ENCODE measurements around the gene PSMG2.

Gene PSMG2

GRCh38 chr18:12769644-12770440 lies 67.0 kb downstream of the PSMG2 start:
- Histone ChIP-seq H3K36me3 (no peaks in the 10 kb centered on the region), H3K27ac (no peak overlapping the region), H3K9me3 (ENCODE audit: severe bottlenecking) (no peaks in the 10 kb centered on the region), H3K27me3 (ENCODE audit: insufficient read depth, low read depth, severe bottlenecking) (no peaks in the 10 kb centered on the region), H3K4me3 (ENCODE audit: low read depth, low read length) (no peak overlapping the region)
- TF ChIP-seq, protein P1, sequence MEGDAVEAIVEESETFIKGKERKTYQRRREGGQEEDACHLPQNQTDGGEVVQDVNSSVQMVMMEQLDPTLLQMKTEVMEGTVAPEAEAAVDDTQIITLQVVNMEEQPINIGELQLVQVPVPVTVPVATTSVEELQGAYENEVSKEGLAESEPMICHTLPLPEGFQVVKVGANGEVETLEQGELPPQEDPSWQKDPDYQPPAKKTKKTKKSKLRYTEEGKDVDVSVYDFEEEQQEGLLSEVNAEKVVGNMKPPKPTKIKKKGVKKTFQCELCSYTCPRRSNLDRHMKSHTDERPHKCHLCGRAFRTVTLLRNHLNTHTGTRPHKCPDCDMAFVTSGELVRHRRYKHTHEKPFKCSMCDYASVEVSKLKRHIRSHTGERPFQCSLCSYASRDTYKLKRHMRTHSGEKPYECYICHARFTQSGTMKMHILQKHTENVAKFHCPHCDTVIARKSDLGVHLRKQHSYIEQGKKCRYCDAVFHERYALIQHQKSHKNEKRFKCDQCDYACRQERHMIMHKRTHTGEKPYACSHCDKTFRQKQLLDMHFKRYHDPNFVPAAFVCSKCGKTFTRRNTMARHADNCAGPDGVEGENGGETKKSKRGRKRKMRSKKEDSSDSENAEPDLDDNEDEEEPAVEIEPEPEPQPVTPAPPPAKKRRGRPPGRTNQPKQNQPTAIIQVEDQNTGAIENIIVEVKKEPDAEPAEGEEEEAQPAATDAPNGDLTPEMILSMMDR (IDR thresholded peaks at IDR 0.05; ENCODE audit: low read depth, low read length) = no peak
- no peak for DNase-seq

DNA sequence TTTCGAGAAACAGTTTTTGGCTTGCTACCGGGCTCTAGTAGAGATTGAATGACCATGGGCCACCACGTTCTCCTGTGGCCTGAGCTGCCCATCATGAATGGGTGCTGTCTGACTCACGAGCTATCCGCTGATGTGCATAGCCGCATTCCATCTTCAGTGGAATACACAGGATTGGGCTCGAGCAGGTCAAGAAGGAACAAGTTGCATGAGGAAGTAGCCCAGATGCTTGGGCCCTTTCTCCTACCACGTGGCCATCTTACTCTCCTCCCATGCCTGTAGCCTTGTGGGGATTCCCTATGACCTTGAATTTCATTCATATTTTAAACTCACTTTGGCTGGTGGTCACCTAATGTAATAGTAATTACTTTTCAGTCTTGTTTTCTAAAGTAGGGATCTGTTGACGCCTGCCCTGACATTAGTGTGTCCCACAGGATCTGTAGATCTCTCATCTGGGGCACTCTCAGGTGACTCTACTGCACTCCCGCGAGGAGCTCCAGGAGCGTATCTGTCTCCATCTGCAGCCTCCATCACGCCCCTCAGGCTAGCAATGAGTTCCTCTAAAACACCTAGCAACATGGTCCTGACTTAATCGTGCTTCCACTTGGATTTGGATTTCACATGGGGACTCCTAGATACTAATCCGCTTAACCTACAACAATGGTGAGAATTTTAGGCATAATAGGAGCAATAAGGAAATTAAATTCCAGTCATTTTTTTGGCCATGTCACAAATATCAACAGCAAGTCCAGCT lies 67.8 kb downstream of the PSMG2 start:
- no peak overlapping the region for H3K4me3 ChIP-seq (ENCODE audit: low read depth, low read length)

GRCh38 chr18:12772111-12772510 lies 69.3 kb downstream of the PSMG2 start:
- no peak for DNase-seq
- Histone ChIP-seq H3K36me3 (no peaks in the 10 kb centered on the region), H3K27me3 (ENCODE audit: insufficient read depth, low read depth, severe bottlenecking) (no peaks in the 10 kb centered on the region), H3K4me3 (ENCODE audit: low read depth, low read length) (no peak overlapping the region), H3K9me3 (ENCODE audit: severe bottlenecking) (peaks cover 3% of the 10 kb centered on the region), H3K27ac (no peak overlapping the region)
- TF ChIP-seq, protein P1 (IDR thresholded peaks at IDR 0.05; ENCODE audit: low read depth, low read length) = no peak

More for the DNA sequence above, 67.8 kb downstream of the PSMG2 start:
- H3K27ac ChIP-seq = no peak overlapping the region
- no peaks in the 10 kb centered on the region for H3K9me3 ChIP-seq (ENCODE audit: severe bottlenecking)
- H3K36me3 ChIP-seq = no peaks in the 10 kb centered on the region
- no peaks in the 10 kb centered on the region for H3K27me3 ChIP-seq (ENCODE audit: insufficient read depth, low read depth, severe bottlenecking)
- DNase-seq = peak; percentile 24
- TF ChIP-seq, protein P1 (IDR thresholded peaks at IDR 0.05; ENCODE audit: low read depth, low read length) = no peak

DNA sequence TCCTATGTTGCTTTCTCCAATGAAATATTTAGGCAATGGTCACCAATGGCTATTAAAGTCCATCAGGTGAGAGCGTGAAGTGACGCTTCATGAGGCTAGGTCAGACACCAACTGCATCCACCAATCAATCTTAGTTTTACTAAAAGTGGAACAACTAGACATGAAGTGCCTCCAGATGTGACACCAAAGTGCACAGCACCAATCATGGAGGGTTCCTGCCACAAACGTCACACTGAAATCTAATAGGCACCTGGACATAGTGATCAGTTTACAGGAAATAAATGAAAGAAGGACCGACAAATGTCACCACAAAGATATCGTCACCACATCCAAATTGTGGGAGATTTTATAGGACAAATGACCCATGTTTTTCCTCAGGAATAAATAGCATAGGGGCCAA lies 70.5 kb downstream of the PSMG2 start:
- no peak for DNase-seq
- H3K36me3 ChIP-seq = no peaks in the 10 kb centered on the region
- TF ChIP-seq, protein P1 (IDR thresholded peaks at IDR 0.05; ENCODE audit: low read depth, low read length) = no peak
- no peaks in the 10 kb centered on the region for H3K27me3 ChIP-seq (ENCODE audit: insufficient read depth, low read depth, severe bottlenecking)
- H3K9me3 ChIP-seq (ENCODE audit: severe bottlenecking) = peaks cover 3% of the 10 kb centered on the region
- no peak overlapping the region for H3K27ac ChIP-seq
- no peak overlapping the region for H3K4me3 ChIP-seq (ENCODE audit: low read depth, low read length)

DNA sequence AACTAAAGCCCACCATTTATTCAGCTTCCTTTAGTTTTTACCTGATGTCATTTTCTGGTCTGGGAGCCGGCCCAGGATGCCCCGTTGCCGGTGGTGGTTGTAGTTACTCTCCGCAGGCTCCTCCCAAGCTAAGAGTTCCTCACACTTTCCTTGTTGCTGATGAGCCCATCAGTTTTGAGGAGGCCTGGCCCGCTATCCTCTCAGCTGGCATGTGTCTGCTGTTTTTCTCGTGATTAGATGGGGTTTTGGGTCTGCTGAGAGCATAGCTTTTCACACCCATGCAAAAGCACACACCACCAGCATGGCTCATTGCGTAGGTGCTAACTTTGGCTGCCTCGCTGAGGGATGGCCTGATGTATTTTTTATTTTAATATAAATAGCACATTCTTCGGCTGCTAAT lies 72.1 kb downstream of the PSMG2 start:
- TF ChIP-seq, protein P1 (IDR thresholded peaks at IDR 0.05; ENCODE audit: low read depth, low read length) = no peak
- H3K4me3 ChIP-seq (ENCODE audit: low read depth, low read length) = no peak overlapping the region
- peaks cover 3% of the 10 kb centered on the region for H3K9me3 ChIP-seq (ENCODE audit: severe bottlenecking)
- H3K36me3 ChIP-seq = no peaks in the 10 kb centered on the region
- DNase-seq = no peak
- H3K27ac ChIP-seq = no peak overlapping the region
- H3K27me3 ChIP-seq (ENCODE audit: insufficient read depth, low read depth, severe bottlenecking) = no peaks in the 10 kb centered on the region

All from WERI-Rb-1 (cell line).